Activated CD4-positive, alpha-beta T cell treated with anti-CD3 and anti-CD28 coated beads, Interleukin-2, amount 50 U/mL, for 48 hours (primary cell): ENCODE results near the gene P2RY13.

ENCODE experiments used
- DNase-seq, 2 experiments: peaks; one replicate each; pipeline ENCODE4 v3.0.0-alpha.2; 2020

P2RY13 gene

GRCh38 chr3:151289445-151289844 is 39.9 kb downstream of the P2RY13 start:
- no peak for DNase-seq

GRCh38 chr3:151285940-151286339 is 43.4 kb downstream of the P2RY13 start:
- DNase-seq = no peak

DNA sequence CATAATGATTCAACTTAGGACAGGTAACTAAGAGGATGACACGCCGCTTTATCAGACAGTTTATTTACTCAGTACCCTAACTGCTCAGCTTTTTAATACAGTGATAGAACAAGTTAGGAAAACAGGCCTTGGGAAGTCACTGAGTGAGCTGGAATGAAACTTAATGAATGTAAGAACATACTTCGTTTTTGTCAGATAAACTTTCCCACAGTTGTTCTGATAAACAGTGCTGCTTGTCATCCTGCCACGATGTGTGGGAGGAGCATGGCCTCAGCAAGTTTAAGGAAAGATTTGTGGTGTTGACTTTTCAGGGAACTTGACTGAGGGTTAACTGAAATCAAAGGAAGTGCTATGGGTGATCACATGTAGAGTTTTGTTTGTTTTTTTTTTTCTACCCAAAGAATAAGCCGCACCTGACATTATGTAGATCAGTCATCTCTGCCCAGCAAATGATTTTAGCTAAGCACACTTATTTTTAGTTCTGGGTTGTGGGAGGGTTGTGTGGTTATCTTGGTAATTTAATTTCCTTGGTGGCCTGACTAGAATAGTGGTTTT is 45.4 kb downstream of the P2RY13 start:
- peak; percentile 34 to 51 for DNase-seq

DNA sequence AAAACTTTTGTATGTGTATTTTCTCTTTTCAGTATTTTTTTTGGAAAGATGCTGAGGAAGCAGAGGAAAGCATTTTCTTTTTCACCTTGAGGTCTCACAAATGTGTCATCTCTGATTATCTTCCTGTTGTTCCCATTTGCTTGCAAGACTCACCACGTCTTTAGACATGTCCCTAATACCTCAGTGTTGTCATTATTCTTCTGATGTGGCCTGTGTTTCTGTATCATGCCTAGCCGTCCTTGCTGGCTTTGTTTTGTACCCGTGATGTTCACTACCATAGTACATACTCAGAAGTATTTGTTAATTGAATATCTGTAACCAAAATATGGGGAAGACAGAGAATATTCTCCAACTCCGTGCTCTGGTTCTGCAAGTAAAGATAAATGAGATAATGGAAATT is 46.0 kb downstream of the P2RY13 start:
- no peak for DNase-seq

DNA sequence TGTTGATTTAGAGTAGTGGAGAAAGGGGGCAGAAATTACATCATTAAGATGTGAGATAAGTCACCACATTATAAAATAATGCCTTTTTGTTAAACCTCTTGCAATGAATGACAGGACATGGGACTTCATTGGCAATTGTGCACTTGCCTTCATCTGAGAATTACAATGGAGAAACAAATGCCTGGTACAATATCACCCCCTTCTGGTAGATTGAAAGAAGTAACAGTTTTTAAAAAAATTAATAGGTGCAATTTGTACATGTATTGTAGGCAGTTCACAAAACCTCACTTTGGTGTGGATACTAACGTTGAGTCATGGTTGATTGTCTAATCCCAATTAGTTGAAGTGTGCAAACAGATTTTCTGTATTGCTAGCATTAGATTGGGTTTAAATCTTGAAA is 46.4 kb downstream of the P2RY13 start:
- DNase-seq = no peak

DNA sequence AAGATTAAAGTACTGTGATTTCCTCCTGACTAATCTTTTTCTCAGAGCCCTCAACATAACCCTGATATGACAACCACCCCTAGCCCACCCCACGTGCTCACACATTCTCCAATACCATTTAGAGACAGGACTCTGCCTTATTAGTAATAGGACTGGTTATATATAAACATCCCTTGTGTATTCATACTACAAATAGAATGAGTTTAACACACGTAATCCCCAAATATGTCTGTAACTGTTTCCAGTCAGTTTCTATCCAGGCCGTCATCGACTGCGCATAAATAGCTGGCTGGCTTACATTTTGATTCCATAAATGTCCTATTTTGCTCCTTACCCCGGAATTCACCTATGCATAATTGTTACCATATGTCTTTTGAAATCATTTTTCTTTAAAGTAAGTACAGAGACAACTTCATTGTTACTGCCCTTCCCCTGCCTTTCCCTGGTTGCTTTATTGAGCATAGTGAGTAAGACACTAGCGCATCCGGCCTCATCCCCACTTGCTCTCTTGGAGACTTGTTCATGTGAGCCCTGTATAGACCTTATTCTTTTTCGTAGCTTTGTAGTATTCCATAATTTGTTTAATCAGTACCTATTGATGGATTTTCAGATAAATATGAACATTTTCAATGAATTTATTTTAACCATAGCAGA is 47.6 kb downstream of the P2RY13 start:
- no peak for DNase-seq

GRCh38 chr3:151278230-151278629 is 51.1 kb downstream of the P2RY13 start, which contains the start of gene P2RY14:
Gene P2RY14 (minus strand): TSS chr3:151278542. CDS start chr3:151214316, 64,226 bp downstream.
- no peak for DNase-seq

DNA sequence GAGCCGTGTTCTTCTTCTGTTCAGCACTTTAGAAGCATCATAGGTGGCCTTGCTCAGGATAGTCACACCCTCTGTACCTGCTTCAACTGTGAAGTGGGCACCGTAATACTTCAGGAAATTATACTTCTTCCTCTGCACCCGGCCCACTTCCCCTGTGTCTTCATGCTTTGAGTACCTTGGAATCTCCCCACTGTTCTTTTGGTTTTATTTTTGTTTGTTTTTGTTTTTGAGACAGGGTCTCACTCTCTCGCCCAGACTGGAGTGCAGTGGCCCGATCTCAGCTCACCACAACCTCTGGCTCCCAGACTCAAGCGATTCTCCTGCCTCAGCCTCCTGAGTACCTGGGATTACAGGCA is 52.7 kb downstream of the P2RY13 start:
- DNase-seq = no peak
